Left renal cortex interstitium (tissue), 4 donors: ENCODE data around the gene PRR4. TPM values are rescaled to one million over a fixed set of nuclear protein-coding genes. Genes with fewer than 3 reads are reported as not detected.

Experiments
- DNase-seq, 4 donors: peaks; one replicate each; pipeline ENCODE4 v3.0.0-alpha.2; 2013; ENCODE audit warnings: low read depth in 4 of 4, low spot score in 2 of 4, missing footprints in 1 of 4
- polyA plus RNA-seq, 4 donors: library from polyadenylated mRNA; unstranded; fragments of 120-200 nt; gene quantifications; one replicate each; pipeline ENCODE4 v1.2.1, GENCODE V29; 2013; ENCODE audit not compliant: insufficient read length in 4 of 4

The PRR4 gene
- polyA plus RNA-seq, 4 donors = 4.0 to 15.1 (median 8.7) TPM

DNA sequence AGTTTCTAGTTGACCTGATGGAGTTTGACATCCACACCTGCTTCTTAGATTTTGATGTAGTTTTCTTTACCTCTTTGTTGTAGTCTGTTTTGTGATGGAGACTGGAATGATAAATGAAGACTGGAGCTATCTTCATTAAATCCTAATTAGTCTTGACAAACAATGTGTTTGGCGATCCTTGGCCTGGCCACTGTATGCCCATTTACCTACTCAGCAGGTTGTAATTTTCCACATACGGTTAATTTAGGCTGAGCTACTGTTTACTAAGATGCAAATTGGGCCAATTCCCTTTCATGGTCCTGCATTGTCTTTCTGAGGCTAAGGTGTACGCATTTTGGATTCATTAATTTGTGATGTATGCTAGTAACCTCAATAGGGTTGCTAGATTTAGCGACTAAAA lies 46.7 kb downstream of the PRR4 start, which contains the start of gene TAS2R7:
TAS2R7 (minus strand) TSS at position 41 of the 400 bp plus-strand sequence. CDS start 57 bp downstream, outside the sequence.
- DNase-seq = no peak

DNA sequence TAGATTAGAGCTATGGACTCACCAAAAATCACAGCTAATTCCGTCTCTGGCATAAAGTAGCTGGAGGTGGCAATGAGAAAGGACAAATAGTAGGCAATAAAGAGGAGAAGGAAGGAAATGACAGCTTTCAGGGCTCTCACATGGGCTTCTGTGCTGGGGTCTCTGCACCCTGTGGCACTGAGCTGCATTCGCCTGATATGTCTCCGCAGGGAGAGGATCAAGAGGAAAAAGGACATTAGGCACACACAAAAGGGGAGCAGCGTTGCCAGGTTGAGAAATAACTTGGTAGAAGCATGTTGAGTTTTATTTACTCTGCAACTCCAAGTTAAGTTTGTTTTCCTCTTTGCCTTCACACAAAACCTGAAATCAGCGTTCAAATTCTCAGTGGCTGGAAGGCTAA lies 47.5 kb downstream of the PRR4 start:
- no peak for DNase-seq

Other genes with a start within 250 kb of the PRR4 start
- gene MAGOHB, start 235.9 kb downstream of the PRR4 start, polyA plus RNA-seq = 10 to 100 TPM; 36.2 to 49.5 (median 40.2) TPM
- 1 to 10 TPM in 2 of 4 donors, under 1 TPM in 2; 0.67 to 1.2 (median 0.86) TPM for gene STYK1, start 175.4 kb downstream of the PRR4 start, polyA plus RNA-seq
- 100 to 1,000 TPM; 215 to 278 (median 231) TPM for gene YBX3, start 126.2 kb downstream of the PRR4 start, polyA plus RNA-seq
- gene TAS2R7, start 46.8 kb downstream of the PRR4 start, polyA plus RNA-seq = not detected
- not detected for gene TAS2R8, start 42.2 kb downstream of the PRR4 start, polyA plus RNA-seq
- gene TAS2R9, start 39.3 kb downstream of the PRR4 start, polyA plus RNA-seq = under 1 TPM in 1 of 4 donors, not detected in 3; 0.09 TPM
- gene TAS2R10, start 23.1 kb downstream of the PRR4 start, polyA plus RNA-seq = 1 to 10 TPM in 3 of 4 donors, under 1 TPM in 1; 0.65 to 3.4 (median 1.7) TPM
- 10 to 100 TPM; 13.8 to 18.5 (median 15.5) TPM for gene PRH1, start 34.8 kb upstream of the PRR4 start, polyA plus RNA-seq
- under 1 TPM in 2 of 4 donors, not detected in 2; 0.19 to 0.21 TPM for gene TAS2R13, start 60.1 kb upstream of the PRR4 start, polyA plus RNA-seq
- gene PRH2, start 79.8 kb upstream of the PRR4 start, polyA plus RNA-seq = under 1 TPM; 0.32 to 0.99 (median 0.57) TPM
- gene TAS2R14, start 89.8 kb upstream of the PRR4 start, polyA plus RNA-seq = 1 to 10 TPM; 2.1 to 5.8 (median 3.4) TPM
- under 1 TPM in 1 of 4 donors, not detected in 3; 0.14 TPM for gene TAS2R50, start 137.4 kb upstream of the PRR4 start, polyA plus RNA-seq
- 1 to 10 TPM in 3 of 4 donors, under 1 TPM in 1; 0.38 to 4.1 (median 1.8) TPM for gene TAS2R20, start 148.8 kb upstream of the PRR4 start, polyA plus RNA-seq
- gene TAS2R19, start 173.1 kb upstream of the PRR4 start, polyA plus RNA-seq = 1 to 10 TPM in 2 of 4 donors, under 1 TPM in 2; 0.79 to 2.1 (median 1.3) TPM
- gene TAS2R31, start 181.9 kb upstream of the PRR4 start, polyA plus RNA-seq = 1 to 10 TPM in 3 of 4 donors, under 1 TPM in 1; 0.71 to 2.0 (median 1.6) TPM
- under 1 TPM in 3 of 4 donors, not detected in 1; 0.14 to 0.24 (median 0.23) TPM for gene TAS2R46, start 212.8 kb upstream of the PRR4 start, polyA plus RNA-seq
- gene TAS2R43, start 242.8 kb upstream of the PRR4 start, polyA plus RNA-seq = under 1 TPM in 3 of 4 donors, not detected in 1; 0.31 to 0.81 (median 0.66) TPM